Prostate gland (tissue), 2 donors: ENCODE results near the gene ENOX2.

Experiments used
- CTCF ChIP-seq, 4 experiments: fragments of 200-600 bp in 2 of 4; fragments of 450-650 bp in 2 of 4; sonication (generic) in 2 of 4; IDR thresholded peaks; 1 replicate in 3 of 4; 2 replicates in 1 of 4; pipeline ENCODE4 v1.5.1; 2016 to 2019; ENCODE audit warnings: antibody characterized with exemption in 4 of 4, mild to moderate bottlenecking in 2 of 4, moderate library complexity in 2 of 4
- POLR2AphosphoS5 ChIP-seq: sonication (generic); formaldehyde crosslinking; IDR thresholded peaks from one replicate; pipeline ENCODE4 v1.6.1; 2017; ENCODE audit warnings: antibody characterized with exemption

- no peak for TF ChIP-seq CTCF (IDR thresholded peaks at IDR 0.05)
- TF ChIP-seq POLR2AphosphoS5 = no peak
Measured at GRCh38 chrX:130714665-130715064, 188.3 kb downstream of the ENOX2 start.
